Stimulated activated CD4-positive, alpha-beta T cell treated with anti-CD3 and anti-CD28 coated beads, Interleukin-12 subunit alpha, Interleukin-12 subunit beta, amount 100 ng/mL, for 48 hours (primary cell): ENCODE data around the gene EEIG1.
"Not testable (repeated sequence)": the region's sequence is repeated elsewhere in the genome, so short reads cannot be mapped to it uniquely, and the experiment has no call there.

Experiments used
- DNase-seq, 3 donors: peaks; one replicate each; pipeline ENCODE4 v3.0.0-alpha.2; 2020; ENCODE audit warnings: low read depth in 2 of 3, low spot score in 1 of 3

Gene EEIG1

DNA sequence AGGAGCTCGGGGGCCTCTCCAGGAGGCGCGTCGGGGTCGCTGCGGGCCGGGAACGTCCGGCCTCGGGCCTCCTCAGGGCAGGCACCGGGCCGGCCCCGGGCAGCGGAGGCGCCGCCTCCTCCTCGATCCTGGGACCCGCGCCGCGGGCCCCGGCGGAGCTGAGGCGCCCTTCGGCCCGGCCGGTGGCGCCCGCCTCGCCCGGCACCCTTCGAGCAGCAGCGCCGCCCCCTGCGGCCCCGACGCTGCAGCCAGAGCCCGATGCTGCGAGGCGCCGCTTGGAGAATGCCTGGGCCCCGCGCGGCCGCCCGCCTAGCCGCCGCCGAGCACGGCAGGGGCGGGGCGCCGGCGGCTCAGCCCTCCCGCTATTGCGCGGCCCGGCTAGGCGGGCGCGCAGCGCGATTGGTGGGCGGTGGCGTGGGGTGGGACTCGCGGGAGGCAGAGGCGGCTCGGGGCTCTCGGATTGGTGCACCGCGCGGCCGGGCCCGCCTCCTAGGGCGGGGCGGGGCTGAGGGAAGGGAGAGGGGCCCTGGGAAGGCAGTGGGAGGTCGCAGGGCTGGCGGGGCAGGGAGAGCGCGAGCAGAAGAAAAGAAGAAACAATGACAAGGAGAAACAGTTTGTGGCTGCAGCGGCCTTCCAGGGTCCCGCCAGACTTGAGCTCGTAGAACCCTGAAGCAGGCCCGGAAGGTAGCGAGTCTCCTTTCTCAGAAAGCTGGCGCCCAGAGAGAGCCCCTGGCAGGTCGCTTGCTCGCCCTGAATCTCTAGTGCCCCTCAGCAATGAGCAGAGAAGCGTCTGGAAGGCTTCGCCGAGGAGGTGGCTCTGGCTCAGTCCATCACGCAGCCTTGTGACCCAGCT lies at the start of gene EEIG1:
TSS of gene EEIG1 (minus strand) at position 284 of the 853 bp plus-strand sequence. CDS start 852 bp downstream, outside the sequence.
- DNase-seq: peak; percentile 93 to 98 (median 94)

DNA sequence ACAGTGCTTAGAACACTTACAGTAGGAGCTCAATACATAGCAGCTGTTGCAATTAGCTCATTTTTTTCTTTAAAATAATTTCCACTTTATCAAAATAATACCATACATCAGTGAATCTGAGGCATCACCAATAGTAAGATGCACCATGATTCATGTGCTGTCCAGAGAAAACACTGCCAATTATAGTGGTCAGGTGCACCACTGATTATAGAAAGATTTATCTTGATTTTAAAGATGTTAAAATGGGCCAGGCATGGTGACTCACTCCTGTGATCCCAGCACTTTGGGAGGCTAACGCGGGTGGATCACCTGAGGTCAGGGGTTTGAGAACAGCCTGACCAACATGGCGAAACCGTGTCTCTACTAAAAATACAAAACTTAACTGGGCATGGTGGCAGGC lies 46.9 kb upstream of the EEIG1 start:
- DNase-seq: no peak

DNA sequence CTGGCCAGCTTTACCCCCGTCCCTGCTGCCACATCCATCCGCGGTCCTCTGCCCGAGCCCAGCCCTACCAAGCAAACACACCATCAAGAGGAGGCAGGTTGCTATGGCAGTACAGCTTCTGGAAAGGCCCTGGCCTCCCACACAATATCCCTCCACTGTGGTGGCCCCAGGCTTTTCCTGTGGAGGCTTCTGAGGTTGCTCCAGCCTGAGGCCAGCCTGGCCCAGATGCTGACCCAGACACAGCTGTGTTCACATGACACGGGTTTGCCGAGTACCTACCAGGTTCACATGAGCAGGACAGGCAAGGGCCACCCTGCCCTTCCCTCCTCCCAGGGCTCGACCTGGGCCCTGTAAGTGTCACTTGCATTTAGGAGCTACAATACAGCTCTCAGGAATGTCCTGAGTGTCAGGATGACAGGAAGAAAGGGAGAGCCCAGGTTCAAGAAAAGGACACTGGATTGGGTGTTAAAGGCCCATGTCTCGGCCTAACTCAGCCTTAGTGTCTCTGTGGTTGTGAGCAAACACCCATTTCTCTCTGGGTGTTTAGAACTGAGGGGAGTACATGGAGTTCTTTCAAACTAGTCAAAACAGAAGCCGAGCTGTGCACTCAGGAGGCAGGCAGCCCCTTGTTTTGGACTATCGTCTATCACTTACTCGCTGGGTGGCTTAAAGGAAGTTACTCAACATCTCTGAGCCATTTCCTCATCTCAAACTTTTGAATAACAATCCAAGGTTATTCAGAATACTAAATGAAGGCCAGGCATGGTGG lies 46.2 kb upstream of the EEIG1 start:
- peak in 2 of 3 donors; percentile 44 to 48 for DNase-seq

DNA sequence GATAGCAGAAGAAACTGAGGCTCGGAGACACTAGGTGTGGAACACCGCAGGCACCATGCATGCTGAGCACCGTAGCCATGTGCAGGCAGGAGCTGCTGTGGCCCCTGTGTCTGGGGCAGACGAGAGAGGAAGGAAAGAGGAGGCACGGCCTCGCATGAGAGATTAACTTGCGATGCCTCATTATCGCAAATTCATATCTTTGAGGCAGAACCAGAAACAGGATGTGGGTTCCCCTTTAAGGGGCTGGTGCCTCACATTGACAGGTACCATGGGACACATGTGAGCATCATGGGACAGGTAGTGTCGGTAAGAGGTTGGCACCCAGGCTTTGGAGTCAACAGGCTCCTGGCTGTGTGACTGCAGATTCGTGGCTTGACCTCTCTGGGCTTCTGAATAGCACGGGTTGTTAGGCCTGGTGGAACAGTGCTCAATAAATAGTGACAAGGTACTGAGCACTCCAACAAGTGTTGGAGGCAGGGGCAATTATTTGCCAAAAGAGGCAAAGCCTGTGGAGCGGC lies 45.5 kb upstream of the EEIG1 start:
- peak; percentile 51 to 59 (median 59) for DNase-seq

DNA sequence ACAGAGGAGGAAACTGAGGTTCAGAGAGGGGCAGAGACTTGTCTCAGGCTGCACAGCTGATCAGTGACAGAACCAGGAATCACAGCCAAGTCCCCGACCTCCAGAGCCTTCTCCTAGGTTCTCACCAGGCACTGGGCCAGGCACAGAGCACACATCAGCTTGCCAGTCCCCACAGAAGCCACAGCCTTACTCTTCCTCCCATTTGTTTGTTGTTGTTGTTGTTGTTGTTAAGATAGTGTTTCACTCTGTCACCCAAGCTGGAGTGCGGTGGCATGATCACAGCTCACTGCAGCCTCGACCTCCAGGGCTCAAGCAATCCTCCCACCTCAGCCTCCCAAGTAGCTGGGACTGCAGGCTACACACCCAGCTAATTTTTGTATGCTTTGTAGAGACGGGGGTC lies 44.9 kb upstream of the EEIG1 start:
- DNase-seq: no peak

DNA sequence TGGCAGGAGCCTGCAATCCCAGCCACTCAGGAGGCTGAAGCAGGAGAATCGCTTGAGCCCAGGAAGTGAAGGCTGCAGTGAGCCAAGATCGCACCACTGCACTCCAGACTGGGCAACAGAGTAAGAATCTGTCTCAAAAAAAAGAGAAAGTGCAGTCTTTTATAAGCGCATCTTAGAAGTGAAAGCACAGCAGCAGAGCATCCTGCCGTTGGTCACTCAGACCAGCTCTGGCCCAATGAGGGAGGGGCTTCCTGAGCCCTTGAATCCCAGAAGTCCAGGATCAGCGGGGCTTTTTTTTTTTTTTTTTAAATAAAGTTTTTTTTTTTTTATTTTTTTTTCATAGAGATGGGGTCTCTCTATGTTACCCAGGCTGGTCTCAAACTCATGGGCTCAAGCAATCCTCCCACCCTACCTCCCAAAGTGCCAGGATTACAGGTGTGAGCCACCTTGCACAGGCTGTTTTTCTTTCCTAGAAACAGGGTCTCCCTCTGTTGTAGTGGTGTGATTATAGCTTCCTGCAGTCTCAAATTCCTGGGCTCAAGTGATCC lies 44.0 kb upstream of the EEIG1 start:
- no peak for DNase-seq

DNA sequence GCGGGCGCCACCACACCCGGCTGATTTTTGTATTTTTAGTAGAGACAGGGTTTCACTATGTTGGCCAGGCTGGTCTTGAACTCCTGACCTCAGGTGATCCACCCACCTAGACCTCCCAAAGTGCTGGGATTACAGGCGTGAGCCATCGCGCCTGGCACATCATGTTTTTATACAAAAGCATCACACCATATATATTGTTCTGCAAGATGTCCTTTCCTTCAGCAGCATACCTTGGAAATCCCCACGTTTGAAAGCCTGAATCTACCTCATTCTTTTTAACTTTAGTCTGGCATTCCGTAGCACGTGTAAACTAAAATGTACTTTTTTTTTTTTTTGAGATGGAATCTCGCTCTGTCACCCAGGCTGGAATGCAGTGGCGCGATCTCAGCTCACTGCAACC lies 42.9 kb upstream of the EEIG1 start:
- DNase-seq: not testable (repeated sequence)

DNA sequence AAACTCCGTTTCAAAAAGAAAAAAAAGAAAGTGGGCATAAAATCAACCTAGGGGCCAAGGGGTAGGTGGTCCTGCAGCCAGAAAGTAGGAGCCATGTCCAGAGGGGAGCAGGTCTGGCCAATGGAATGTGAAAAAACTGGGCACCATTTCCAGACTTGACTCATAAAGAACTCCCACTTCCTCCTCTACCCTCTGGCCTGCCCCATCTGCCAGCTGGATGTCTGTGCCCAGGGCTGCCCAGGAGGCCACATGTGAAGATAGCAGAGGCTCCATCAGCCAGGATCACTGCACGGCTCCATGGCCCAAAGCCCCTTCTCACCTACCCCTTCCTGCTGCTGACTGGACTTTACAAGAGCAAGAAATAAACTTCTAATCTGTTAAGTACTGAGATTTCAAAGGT lies 42.1 kb upstream of the EEIG1 start:
- DNase-seq: no peak

DNA sequence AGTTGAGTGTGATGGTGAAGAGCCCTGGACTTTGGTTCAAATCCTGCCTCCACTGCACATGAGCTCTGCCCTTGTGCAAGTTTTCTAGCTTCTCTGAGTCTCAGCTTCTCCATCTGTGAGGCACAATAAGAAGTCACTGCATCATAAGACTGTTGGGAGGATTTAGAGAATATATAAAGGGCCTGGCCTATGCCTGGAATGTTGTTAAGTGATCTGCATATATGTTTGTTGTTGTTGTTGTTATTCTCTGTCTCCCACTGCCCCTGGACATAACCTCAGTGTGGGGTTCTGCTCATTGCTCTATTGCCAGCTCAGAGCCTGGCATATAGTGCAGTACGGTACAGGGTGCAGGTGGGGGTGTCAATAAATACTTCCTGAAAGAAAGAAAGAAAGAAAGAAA lies 40.3 kb upstream of the EEIG1 start:
- no peak for DNase-seq

DNA sequence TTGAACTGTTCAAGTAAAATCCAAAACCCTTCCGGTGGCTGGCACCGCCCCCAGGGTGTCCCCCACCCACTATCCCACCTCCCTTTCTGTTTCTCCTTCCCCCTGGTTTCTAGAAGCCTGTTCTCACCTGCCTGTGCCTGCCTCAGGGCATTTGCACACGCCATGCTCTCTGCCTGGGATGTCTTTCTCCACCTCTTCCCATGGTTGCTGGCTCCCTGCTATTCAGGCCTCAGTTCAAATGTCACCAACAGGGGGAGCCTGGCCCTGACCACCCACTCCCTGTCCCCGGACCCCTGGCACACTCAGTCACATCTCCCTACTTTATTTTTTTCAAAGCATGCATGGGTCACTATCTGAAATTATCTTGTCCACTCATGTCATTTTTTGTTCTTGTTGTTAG lies 39.9 kb upstream of the EEIG1 start:
- no peak for DNase-seq

DNA sequence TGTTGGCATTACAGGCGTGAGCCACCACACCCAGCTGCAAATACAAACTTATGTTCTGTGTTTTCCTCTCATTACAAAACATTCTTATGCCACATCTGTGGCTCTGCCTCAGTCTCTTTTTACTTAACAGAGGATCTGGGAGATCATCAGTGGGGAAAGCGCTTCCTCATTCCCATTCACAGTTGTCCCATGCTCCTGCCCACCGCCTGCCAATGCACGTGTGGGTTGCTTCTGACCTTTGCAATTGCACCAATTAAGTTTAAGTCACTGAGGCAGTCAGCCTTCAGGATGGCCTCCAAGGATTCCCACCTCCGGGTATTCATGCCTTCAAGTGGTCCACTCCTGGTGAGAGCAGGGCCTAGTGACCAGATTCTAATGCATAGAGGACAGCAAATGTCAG lies 34.9 kb upstream of the EEIG1 start:
- DNase-seq: no peak

DNA sequence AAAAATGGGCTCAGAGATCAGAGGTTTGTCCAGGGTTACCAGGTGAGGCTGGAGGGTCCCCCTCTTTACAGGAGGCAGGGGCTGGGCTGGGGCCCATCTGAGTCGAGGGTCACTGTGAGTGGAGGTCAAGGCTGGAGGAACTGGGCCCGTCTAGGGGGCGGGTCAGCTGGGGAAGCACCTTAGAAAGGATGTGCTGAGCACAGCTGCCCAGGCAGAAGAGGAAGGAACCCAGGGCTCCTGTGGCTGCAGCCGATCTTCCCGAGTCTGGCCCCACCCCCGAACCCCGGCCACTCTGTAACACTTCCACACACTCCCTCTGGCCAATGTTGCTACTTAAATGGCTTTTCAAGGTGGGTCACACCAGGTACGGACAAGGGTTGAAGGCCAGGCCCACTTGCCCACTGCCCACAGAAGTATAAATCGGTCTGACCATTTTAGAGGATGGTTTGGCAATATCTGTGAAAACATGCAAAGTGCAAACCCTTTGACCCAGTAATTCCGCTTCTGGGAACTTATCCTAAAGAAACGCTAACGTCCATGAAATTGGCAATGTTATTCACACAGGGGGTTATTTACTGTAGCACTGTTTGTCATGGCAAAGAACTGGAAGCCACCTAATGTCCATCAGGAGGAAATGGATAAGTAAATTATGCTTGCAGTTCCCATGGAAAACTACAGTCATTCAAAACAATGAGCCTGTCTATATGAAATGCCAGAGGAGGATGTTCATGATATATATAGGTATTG lies 30.5 kb upstream of the EEIG1 start:
- no peak for DNase-seq

DNA sequence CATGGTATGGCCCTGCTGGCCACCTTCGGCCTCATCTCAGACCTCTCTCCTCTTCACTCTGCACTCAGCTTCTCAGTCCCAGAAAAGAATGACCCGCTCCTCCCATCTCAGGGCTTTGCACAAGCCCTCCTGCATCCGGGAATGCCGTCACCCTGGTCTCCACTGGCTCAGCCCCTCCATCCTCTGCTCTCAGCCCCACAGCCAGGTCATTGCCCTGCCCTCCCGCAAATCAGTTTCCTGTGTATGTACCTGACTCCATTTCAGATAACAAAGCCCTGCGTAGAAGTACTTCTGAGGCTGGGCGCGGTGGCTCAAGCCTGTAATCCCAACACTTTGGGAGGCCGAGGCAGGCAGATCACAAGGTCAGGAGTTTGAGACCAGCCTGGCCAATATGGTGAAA lies 28.9 kb upstream of the EEIG1 start:
- DNase-seq: no peak

DNA sequence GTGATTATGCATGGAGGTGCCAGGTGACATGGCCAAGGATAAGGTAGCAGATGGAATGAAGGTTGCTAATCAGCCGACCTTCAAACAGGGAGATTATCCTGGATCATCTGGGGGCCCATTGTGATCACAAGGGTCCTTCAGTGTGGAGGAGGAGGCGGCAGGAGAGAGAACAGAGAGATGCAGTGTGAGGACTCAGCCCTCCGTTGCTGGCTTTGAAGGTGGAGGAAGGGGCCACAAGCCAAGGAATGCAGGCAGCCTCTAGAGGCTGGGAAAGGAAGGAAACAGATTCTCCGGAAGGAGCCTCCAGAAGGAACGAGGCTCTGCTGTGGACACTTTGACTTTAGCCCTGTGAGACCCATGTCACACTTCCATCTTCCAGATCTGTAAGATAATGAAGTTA lies 27.4 kb upstream of the EEIG1 start:
- DNase-seq: no peak

DNA sequence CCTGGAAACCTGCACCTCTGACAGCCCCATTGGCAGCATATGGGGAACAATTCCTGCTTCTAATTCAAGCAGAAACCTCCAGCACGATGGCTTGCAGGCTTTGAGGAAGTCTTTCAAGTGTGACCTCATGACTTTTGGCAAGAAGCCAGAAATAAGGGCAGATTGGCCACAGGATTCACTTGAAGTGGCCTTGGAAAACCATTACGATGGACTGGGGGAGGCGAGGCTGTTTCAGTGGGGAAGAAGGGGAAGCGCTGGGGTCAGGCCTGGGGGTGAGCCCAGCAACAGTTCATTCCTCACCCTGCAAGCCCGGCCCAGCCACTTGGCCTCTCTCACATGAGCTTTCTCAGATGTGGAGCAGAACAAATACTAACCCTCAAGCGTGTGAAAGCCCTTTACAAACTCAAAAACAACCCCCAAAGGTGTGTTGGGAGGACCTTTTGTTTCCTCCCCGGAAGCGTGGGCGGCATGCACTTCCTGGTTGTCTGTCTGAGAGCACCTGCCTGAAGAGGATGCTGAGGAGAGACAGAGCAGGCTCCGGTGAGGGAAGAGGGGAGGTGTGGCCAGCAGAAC lies 26.9 kb upstream of the EEIG1 start:
- peak; percentile 75 to 82 (median 82) for DNase-seq

DNA sequence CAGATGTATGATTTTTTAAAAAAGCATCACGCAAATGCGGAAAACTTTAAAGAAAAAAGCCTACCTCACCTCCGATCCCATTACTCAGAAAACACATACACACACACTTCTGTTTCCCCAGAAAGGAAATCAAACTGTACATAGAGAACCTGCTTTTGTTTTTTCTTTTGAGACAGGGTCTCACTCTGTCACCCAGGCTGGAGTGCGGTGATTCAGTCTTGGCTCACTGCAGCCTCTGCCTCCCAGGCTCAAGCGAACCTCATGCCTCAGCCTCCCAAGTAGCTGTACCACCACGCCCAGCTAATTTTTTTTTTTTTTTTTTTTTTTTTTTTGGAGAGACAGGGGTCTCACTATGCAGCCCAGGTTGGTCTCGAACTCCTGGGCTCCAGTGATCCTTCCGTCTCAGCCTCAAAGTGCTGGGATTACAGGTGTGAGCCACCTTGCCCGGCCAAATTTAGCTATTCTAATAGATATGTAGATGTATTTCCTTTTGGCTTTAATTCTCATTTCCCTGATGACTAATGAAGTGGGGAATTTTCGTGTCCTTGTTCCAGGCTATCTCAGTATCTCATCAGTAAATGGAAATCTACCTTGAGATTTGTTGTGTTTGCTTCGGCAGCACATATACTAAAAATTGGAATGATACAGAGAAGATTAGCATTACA lies 25.7 kb upstream of the EEIG1 start:
- DNase-seq: no peak

DNA sequence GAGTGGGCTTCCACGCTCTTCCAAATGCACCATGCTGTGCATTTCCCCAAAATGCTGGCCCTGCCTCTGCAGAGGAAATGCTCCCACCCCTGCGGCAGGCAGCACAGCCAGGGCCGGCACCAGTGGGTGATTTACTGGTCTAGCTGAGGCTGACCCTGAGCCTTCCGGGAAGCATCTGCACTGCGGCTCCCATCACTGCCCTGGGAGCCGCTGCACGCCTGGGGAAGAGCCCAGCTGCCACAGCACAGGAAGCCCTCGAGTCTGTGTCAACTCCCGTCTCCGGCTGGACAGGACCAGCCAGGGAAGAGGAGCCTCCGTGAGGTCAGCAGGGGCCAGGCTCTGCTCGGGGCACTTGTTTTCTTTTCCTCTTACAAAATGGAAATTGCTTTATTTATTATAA lies 25.1 kb upstream of the EEIG1 start:
- no peak for DNase-seq

DNA sequence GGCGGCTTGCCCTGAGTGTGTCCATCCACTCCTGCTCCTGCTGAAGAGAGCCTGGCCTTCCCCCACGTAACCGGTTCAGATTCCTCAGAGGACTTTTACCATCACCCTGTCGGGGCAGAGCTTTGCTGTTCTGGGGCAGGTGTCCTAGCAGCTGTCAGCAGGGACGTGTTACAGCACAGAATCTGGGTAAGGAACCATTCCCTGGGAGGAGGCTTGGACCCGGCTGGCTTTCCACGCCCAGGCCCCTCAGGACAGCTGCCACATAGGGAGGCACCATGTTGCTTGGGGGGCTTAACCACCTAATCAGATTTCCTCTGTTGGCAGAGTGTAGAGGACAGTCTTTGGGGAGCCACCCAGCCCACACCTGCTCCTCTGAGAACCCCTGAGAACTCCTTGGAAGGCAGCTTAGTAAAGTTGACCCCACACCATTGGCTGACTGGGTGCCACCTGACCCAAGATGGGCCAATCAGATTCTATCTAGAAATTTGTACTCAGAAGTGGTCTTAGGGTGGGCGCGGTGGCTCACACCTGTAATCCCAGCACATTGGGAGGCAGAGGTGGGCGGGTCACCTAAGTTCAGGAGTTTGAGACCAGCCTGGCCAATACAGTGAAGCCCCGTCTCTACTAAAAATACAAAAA lies 23.3 kb upstream of the EEIG1 start:
- no peak for DNase-seq

DNA sequence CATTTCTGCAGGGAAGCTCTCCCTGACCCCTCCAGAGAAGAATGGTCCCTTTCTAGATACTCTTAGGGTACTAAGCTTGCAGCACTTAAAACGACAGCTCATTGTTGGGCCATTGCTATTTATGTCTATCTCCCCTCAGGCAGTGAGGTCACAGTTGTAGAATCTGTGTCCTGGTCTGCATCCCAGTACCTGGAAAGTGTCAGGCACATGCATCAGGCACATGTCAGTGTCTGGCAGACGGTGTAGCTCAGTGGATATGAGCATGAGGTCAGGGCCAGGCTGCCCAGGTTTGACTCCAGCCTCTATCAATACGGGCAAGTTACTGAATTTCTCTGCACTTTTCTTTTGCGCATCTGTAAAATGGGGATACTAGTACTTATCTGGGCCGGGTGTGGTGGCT lies 22.2 kb upstream of the EEIG1 start:
- no peak for DNase-seq

DNA sequence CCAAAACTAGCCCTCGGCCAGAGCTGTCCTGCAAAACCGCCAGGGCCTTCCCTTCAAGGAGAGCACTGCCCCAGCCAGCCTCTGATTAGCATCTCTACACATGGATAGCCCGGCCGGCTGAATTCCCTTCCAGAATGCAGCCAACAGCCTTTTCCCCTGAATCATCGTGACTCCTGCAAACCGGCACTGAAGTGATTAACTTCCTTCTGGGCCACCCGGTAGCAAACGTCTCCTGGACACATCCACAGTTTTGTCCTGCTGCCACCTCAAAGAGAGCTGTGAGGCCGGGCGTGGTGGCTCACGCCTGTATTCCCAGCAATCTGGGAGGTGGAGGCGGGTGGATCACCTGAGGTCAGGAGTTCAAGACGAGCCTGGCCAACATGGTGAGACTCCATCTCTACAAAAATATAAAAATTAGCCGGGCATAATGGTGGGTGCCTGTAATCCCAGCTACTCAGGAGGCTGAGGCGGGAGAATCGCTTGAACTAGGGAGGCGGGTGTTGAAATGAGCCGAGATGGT lies 21.1 kb upstream of the EEIG1 start:
- no peak for DNase-seq
